HEK293 (cell line): ENCODE data around the gene CDK4.
A peak's percentile ranks its signal among the peaks of the same experiment; 100 is the strongest.

ENCODE experiments used
- CTCF ChIP-seq: fragments of 450-650 bp; formaldehyde crosslinking; IDR thresholded peaks from 2 replicates; pipeline ENCODE4 v1.5.1; 2016; ENCODE audit warnings: missing biosample characterization, missing genetic modification characterization
- GFI1B ChIP-seq: fragments of 450-650 bp; formaldehyde crosslinking; IDR thresholded peaks from 2 replicates; pipeline ENCODE4 v1.5.1; 2016; ENCODE audit warnings: missing biosample characterization, missing genetic modification characterization
- ZBTB10 ChIP-seq: fragments of 450-650 bp; formaldehyde crosslinking; IDR thresholded peaks from 2 replicates; pipeline ENCODE4 v1.5.1; 2016; ENCODE audit warnings: missing biosample characterization, missing genetic modification characterization
- ZBTB21 ChIP-seq: fragments of 450-650 bp; formaldehyde crosslinking; IDR thresholded peaks from 2 replicates; pipeline ENCODE4 v1.5.1; 2017; ENCODE audit warnings: missing biosample characterization, missing genetic modification characterization
- ZFP41 ChIP-seq: fragments of 450-650 bp; formaldehyde crosslinking; IDR thresholded peaks from 2 replicates; pipeline ENCODE4 v1.5.1; 2016; ENCODE audit warnings: missing biosample characterization, missing genetic modification characterization, borderline replicate concordance
- ZNF24 ChIP-seq: fragments of 450-650 bp; formaldehyde crosslinking; IDR thresholded peaks from 2 replicates; pipeline ENCODE4 v1.5.1; 2016; ENCODE audit warnings: missing biosample characterization, missing genetic modification characterization
- ZNF324 ChIP-seq: fragments of 450-650 bp; formaldehyde crosslinking; IDR thresholded peaks from 2 replicates; pipeline ENCODE4 v1.5.1; 2016; ENCODE audit warnings: missing biosample characterization, missing genetic modification characterization

- TF ChIP-seq ZNF24 (tag by site-specific recombination) (no peak), ZBTB10 (tag by site-specific recombination) (no peak), ZNF324 (tag by site-specific recombination) (no peak), ZBTB21 (tag by site-specific recombination) (no peak), CTCF (tag by site-specific recombination) (peak; percentile 87), ZFP41 (tag by site-specific recombination) (no peak), GFI1B (tag by site-specific recombination) (no peak)
These were observed 13.0 kb upstream of the CDK4 start for GRCh38 chr12:57765003-57765697.
